Measurements from ENCODE around the gene GSAP. TPM values are rescaled to one million over a fixed set of nuclear protein-coding genes. Genes with fewer than 3 reads are reported as not detected.

GSAP gene
- total and polyA plus RNA-seq, 2 donors (not counting 3 experiments of a cell fraction or from before 2014, with no cell fraction given), result 2.3 to 5.8 TPM

GRCh38 chr7:77368974-77369373 is 47.2 kb downstream of the GSAP start:
- Histone ChIP-seq H3K4me1 (ENCODE audit: control insufficient read depth, extremely low read depth, insufficient read depth, low read length) (no peaks in the 10 kb centered on the region), H3K9me3 (replicated peaks; ENCODE audit: control insufficient read depth, insufficient read depth, low read length) (no peaks in the 10 kb centered on the region), H4K20me1 (replicated peaks; ENCODE audit: control insufficient read depth, extremely low read depth, insufficient read depth, low read length) (no peaks in the 10 kb centered on the region), H3K36me3 (ENCODE audit: control insufficient read depth in 2 of 2, extremely low read depth in 1 of 2, insufficient read depth in 2 of 2, low read length in 2 of 2) (no peaks in the 10 kb centered on the region), H3K4me3 (replicated peaks in 1 of 3; ENCODE audit: insufficient read depth in 1 of 3, low read depth in 1 of 3, low read length in 3 of 3) (no peak overlapping the region), H3K79me2 (ENCODE audit: control insufficient read depth, insufficient read depth, low read length) (no peaks in the 10 kb centered on the region), H3K27me3 (ENCODE audit: control insufficient read depth in 2 of 2, insufficient read depth in 2 of 2, low read length in 2 of 2) (no peaks in the 10 kb centered on the region), H3K9ac (replicated peaks; ENCODE audit: extremely low read depth, insufficient read depth, low read length) (no peak overlapping the region), H3K27ac (ENCODE audit: insufficient read depth, low read depth, low read length) (no peak overlapping the region), H2AFZ (ENCODE audit: low read depth, low read length) (no peak overlapping the region), H3K4me2 (ENCODE audit: insufficient read depth, low read length) (no peak overlapping the region), H3K9me1 (replicated peaks; ENCODE audit: control insufficient read depth, extremely low read depth, insufficient read depth, low read length) (no peaks in the 10 kb centered on the region)
- peak; percentile 20 for DNase-seq (ENCODE audit: low read depth, low spot score)
- FAIRE-seq, result no peak
- intact Hi-C loops (cut with micrococcal nuclease) (no loop called here), dilution Hi-C loops (cut with MboI; ENCODE audit: extremely low pct_ligation_motif_present, low sequenced_read_pairs) (no loop called here)
- TF ChIP-seq EZH2 (IDR thresholded peaks at IDR 0.05; ENCODE audit: borderline replicate concordance, low read depth, low read length, severe bottlenecking), result no peak
- peak in 1 of 2 donors; percentile 3 for TF ChIP-seq CTCF (IDR thresholded peaks at IDR 0.05; ENCODE audit: extremely low read depth in 1 of 2, insufficient read depth in 1 of 2, low read depth in 1 of 2, low read length in 2 of 2)
- ChIA-PET POLR2A (no interaction called here), CTCF (interaction anchor here (1.2 to 2.2 kb wide), 4 partner anchors 9 to 283 kb away, joined by 3 to 6 read pairs (median 4); no protein-coding TSS in a partner anchor)
- no TSS peak for BruUV-seq (replicated peaks)

- no peak overlapping the region for H3K9ac ChIP-seq (replicated peaks; ENCODE audit: extremely low read depth, insufficient read depth, low read length)
- H4K20me1 ChIP-seq (replicated peaks; ENCODE audit: control insufficient read depth, extremely low read depth, insufficient read depth, low read length), result no peaks in the 10 kb centered on the region
- dilution Hi-C loops (cut with MboI; ENCODE audit: extremely low pct_ligation_motif_present, low sequenced_read_pairs), result no loop called here
- FAIRE-seq (no peak), DNase-seq (ENCODE audit: low read depth, low spot score) (no peak)
- H3K4me2 ChIP-seq (ENCODE audit: insufficient read depth, low read length), result no peak overlapping the region
- no peaks in the 10 kb centered on the region for H3K4me1 ChIP-seq (ENCODE audit: control insufficient read depth, extremely low read depth, insufficient read depth, low read length)
- intact Hi-C loops (cut with micrococcal nuclease), result no loop called here
- no peaks in the 10 kb centered on the region for H3K36me3 ChIP-seq (ENCODE audit: control insufficient read depth in 2 of 2, extremely low read depth in 1 of 2, insufficient read depth in 2 of 2, low read length in 2 of 2)
- H3K4me3 ChIP-seq (replicated peaks in 1 of 3; ENCODE audit: insufficient read depth in 1 of 3, low read depth in 1 of 3, low read length in 3 of 3), result no peak overlapping the region
- H2AFZ ChIP-seq (ENCODE audit: low read depth, low read length), result no peak overlapping the region
- no peak overlapping the region for H3K27ac ChIP-seq (ENCODE audit: insufficient read depth, low read depth, low read length)
- TF ChIP-seq FOS (IDR thresholded peaks at IDR 0.05; ENCODE audit: borderline replicate concordance, insufficient read depth, low read length) (no peak), MYC (IDR thresholded peaks at IDR 0.05; ENCODE audit: low read depth, low read length) (no peak), CTCF (IDR thresholded peaks at IDR 0.05; ENCODE audit: extremely low read depth in 1 of 2, insufficient read depth in 1 of 2, low read depth in 1 of 2, low read length in 2 of 2) (no peak), POLR2AphosphoS5 (IDR thresholded peaks at IDR 0.05; ENCODE audit: insufficient read depth, low read depth, low read length) (no peak), EZH2 (IDR thresholded peaks at IDR 0.05; ENCODE audit: borderline replicate concordance, low read depth, low read length, severe bottlenecking) (no peak), MAX (IDR thresholded peaks at IDR 0.05; ENCODE audit: insufficient read depth, insufficient read length) (no peak), POLR2A (IDR thresholded peaks at IDR 0.05; ENCODE audit: low read depth, low read length) (no peak), JUN (IDR thresholded peaks at IDR 0.05; ENCODE audit: borderline replicate concordance, insufficient read depth, insufficient read length, low read depth) (no peak), GATA2 (IDR thresholded peaks at IDR 0.05; ENCODE audit: insufficient read depth, insufficient read length, low read depth, low read length) (no peak)
- no peaks in the 10 kb centered on the region for H3K27me3 ChIP-seq (ENCODE audit: control insufficient read depth in 2 of 2, insufficient read depth in 2 of 2, low read length in 2 of 2)
- CTCF ChIA-PET, result interaction anchor here (0.7 to 2.2 kb wide), 6 partner anchors 8 to 284 kb away, joined by 3 to 6 read pairs (median 4); no protein-coding TSS in a partner anchor
- no peaks in the 10 kb centered on the region for H3K9me1 ChIP-seq (replicated peaks; ENCODE audit: control insufficient read depth, extremely low read depth, insufficient read depth, low read length)
- H3K79me2 ChIP-seq (ENCODE audit: control insufficient read depth, insufficient read depth, low read length), result no peaks in the 10 kb centered on the region
- POLR2A ChIA-PET, result no interaction called here
- BruUV-seq (replicated peaks), result no TSS peak
- no peaks in the 10 kb centered on the region for H3K9me3 ChIP-seq (replicated peaks; ENCODE audit: control insufficient read depth, insufficient read depth, low read length)
Measured at GRCh38 chr7:77367976-77368375, 48.2 kb downstream of the GSAP start.

All from endothelial cell of umbilical vein (primary cell).